SHP77 treated with DMSO at 0.1 percent for 48 hours (cell line): ENCODE data around the gene SLC39A11.
"Not testable (repeated sequence)": the region's sequence is repeated elsewhere in the genome, so short reads cannot be mapped to it uniquely, and the experiment has no call there.

ENCODE experiments used
- DNase-seq: peaks from one replicate; lab custom pipeline; 2025; lab: John Stamatoyannopoulos, UW

SLC39A11 gene

GRCh38 chr17:72714357-72714966 lies 378.0 kb downstream of the SLC39A11 start:
- no peak for DNase-seq

GRCh38 chr17:72713701-72714100 lies 378.8 kb downstream of the SLC39A11 start:
- no peak for DNase-seq

- DNase-seq = no peak
Measured at GRCh38 chr17:72711521-72712310, 380.8 kb downstream of the SLC39A11 start.

GRCh38 chr17:72710834-72711233 lies 381.7 kb downstream of the SLC39A11 start:
- no peak for DNase-seq

- DNase-seq = no peak
Measured at GRCh38 chr17:72710202-72710601, 382.3 kb downstream of the SLC39A11 start.

GRCh38 chr17:72708682-72709081 lies 383.8 kb downstream of the SLC39A11 start:
- DNase-seq = not testable (repeated sequence)

GRCh38 chr17:72707881-72708280 lies 384.6 kb downstream of the SLC39A11 start:
- no peak for DNase-seq

GRCh38 chr17:72706396-72706981 lies 386.0 kb downstream of the SLC39A11 start:
- no peak for DNase-seq

GRCh38 chr17:72705905-72706395 lies 386.5 kb downstream of the SLC39A11 start:
- DNase-seq = no peak

GRCh38 chr17:72702998-72703397 lies 389.5 kb downstream of the SLC39A11 start:
- no peak for DNase-seq

GRCh38 chr17:72702136-72702735 lies 390.3 kb downstream of the SLC39A11 start:
- no peak for DNase-seq

GRCh38 chr17:72700226-72700625 lies 392.3 kb downstream of the SLC39A11 start:
- no peak for DNase-seq

- DNase-seq = no peak
Measured at GRCh38 chr17:72699545-72699944, 392.9 kb downstream of the SLC39A11 start.

GRCh38 chr17:72697602-72698146 lies 394.8 kb downstream of the SLC39A11 start:
- DNase-seq = no peak

GRCh38 chr17:72696721-72697120 lies 395.8 kb downstream of the SLC39A11 start:
- DNase-seq = no peak

GRCh38 chr17:72696156-72696555 lies 396.3 kb downstream of the SLC39A11 start:
- no peak for DNase-seq

GRCh38 chr17:72693956-72694355 lies 398.5 kb downstream of the SLC39A11 start:
- no peak for DNase-seq

GRCh38 chr17:72693151-72693878 lies 399.2 kb downstream of the SLC39A11 start:
- no peak for DNase-seq

- no peak for DNase-seq
Measured at GRCh38 chr17:72692676-72693075, 399.8 kb downstream of the SLC39A11 start.

- no peak for DNase-seq
Measured at GRCh38 chr17:72691586-72691985, 400.9 kb downstream of the SLC39A11 start.

- DNase-seq = no peak
Measured at GRCh38 chr17:72691017-72691416, 401.5 kb downstream of the SLC39A11 start.

GRCh38 chr17:72687886-72688285 lies 404.6 kb downstream of the SLC39A11 start:
- DNase-seq = peak; percentile 36
